Mesenchymal stem cell (in vitro differentiated cells and primary cell): Measurements from ENCODE around the gene PLEKHD1.

ENCODE experiments used
- DNase-seq: peaks from one replicate; pipeline ENCODE4 v3.0.0-alpha.2; 2013
- H2AFZ ChIP-seq: one replicate; pipeline ENCODE4 v1.6.1; 2013; ENCODE audit warnings: low read depth, mild to moderate bottlenecking, control low read depth, inconsistent platforms, low read length, moderate library complexity
- H2AK5ac ChIP-seq: 2 replicates; pipeline ENCODE4 v1.6.1; 2013; ENCODE audit warnings: low read length, moderate library complexity, mild to moderate bottlenecking, inconsistent platforms; ENCODE audit not compliant: severe bottlenecking
- H2BK120ac ChIP-seq: one replicate; pipeline ENCODE4 v1.6.1; 2013; ENCODE audit warnings: low read depth, mild to moderate bottlenecking, inconsistent platforms, low read length, moderate library complexity
- H2BK12ac ChIP-seq, 2 experiments: one replicate each; pipeline ENCODE4 v1.6.1; 2013; ENCODE audit warnings: inconsistent platforms in 2 of 2, low read length in 2 of 2, mild to moderate bottlenecking in 2 of 2, moderate library complexity in 2 of 2, control low read depth in 1 of 2
- H2BK15ac ChIP-seq: one replicate; pipeline ENCODE4 v1.6.1; 2013; ENCODE audit warnings: mild to moderate bottlenecking, low read depth, inconsistent platforms; ENCODE audit not compliant: poor library complexity, severe bottlenecking
- H2BK5ac ChIP-seq: 2 replicates; pipeline ENCODE4 v1.6.1; 2013; ENCODE audit warnings: low read depth, mild to moderate bottlenecking, low read length, control low read depth, inconsistent platforms; ENCODE audit not compliant: poor library complexity, severe bottlenecking
- H3K14ac ChIP-seq, 2 experiments: one replicate each; pipeline ENCODE4 v1.6.1; 2013; ENCODE audit warnings: inconsistent platforms in 2 of 2, low read length in 2 of 2, control low read depth in 1 of 2, mild to moderate bottlenecking in 1 of 2, moderate library complexity in 1 of 2
- H3K18ac ChIP-seq, 2 experiments: one replicate each; pipeline ENCODE4 v1.6.1; 2013; ENCODE audit warnings: inconsistent platforms in 2 of 2, low read length in 2 of 2, control low read depth in 1 of 2, low read depth in 1 of 2, mild to moderate bottlenecking in 1 of 2
- H3K23ac ChIP-seq, 2 experiments: one replicate each; pipeline ENCODE4 v1.6.1; 2013; ENCODE audit warnings: inconsistent platforms in 2 of 2, low read length in 2 of 2, mild to moderate bottlenecking in 2 of 2, moderate library complexity in 2 of 2, control low read depth in 1 of 2
- H3K27ac ChIP-seq: 2 replicates; pipeline ENCODE4 v1.5.1; 2013; ENCODE audit warnings: mild to moderate bottlenecking, moderate library complexity, low read length, control low read depth, inconsistent platforms; ENCODE audit not compliant: poor library complexity, severe bottlenecking
- H3K27me3 ChIP-seq, 2 experiments: 2 replicates each; pipeline versions ENCODE4 v1.6.1 to v1.7.0; 2013; ENCODE audit warnings: low read length in 2 of 2, mild to moderate bottlenecking in 2 of 2, moderate library complexity in 2 of 2, control low read depth in 1 of 2, inconsistent platforms in 1 of 2; ENCODE audit not compliant: control insufficient read depth in 1 of 2, insufficient read depth in 1 of 2
- H3K36me3 ChIP-seq, 2 experiments: 2 replicates each; pipeline versions ENCODE4 v1.6.1 to v1.7.0; 2013; ENCODE audit warnings: low read length in 2 of 2, control low read depth in 1 of 2, inconsistent platforms in 1 of 2, low read depth in 1 of 2, mild to moderate bottlenecking in 1 of 2; ENCODE audit not compliant: insufficient read depth in 2 of 2, control insufficient read depth in 1 of 2
- H3K4ac ChIP-seq, 2 experiments: one replicate each; pipeline ENCODE4 v1.6.1; 2013; ENCODE audit warnings: inconsistent platforms in 2 of 2, low read length in 2 of 2, mild to moderate bottlenecking in 2 of 2, moderate library complexity in 2 of 2, control low read depth in 1 of 2, low read depth in 1 of 2
- H3K4me1 ChIP-seq: 2 replicates; pipeline ENCODE4 v1.6.1; 2013; ENCODE audit warnings: low read depth, low read length, control low read depth; ENCODE audit not compliant: control insufficient read depth, insufficient read depth
- H3K4me2 ChIP-seq: 2 replicates; pipeline ENCODE4 v1.6.1; 2013; ENCODE audit warnings: low read length, mild to moderate bottlenecking, inconsistent platforms; ENCODE audit not compliant: poor library complexity, severe bottlenecking
- H3K4me3 ChIP-seq, 2 experiments: 2 replicates each; pipeline versions ENCODE4 v1.5.1 to v1.7.0; 2013; ENCODE audit warnings: low read length in 2 of 2, mild to moderate bottlenecking in 2 of 2, control low read depth in 1 of 2, low read depth in 1 of 2; ENCODE audit not compliant: insufficient read depth in 1 of 2
- H3K79me1 ChIP-seq: replicated peaks from 2 replicates; pipeline ENCODE4 v1.6.1; 2013; ENCODE audit warnings: mild to moderate bottlenecking, control low read depth, low read length, inconsistent platforms; ENCODE audit not compliant: poor library complexity, severe bottlenecking
- H3K9ac ChIP-seq: 2 replicates; pipeline ENCODE4 v1.7.0; 2013; ENCODE audit warnings: mild to moderate bottlenecking, low read length, moderate library complexity
- H3K9me3 ChIP-seq: 2 replicates; pipeline ENCODE4 v1.7.0; 2013; ENCODE audit warnings: mild to moderate bottlenecking, low read length; ENCODE audit not compliant: control insufficient read depth
- H4K8ac ChIP-seq: one replicate; pipeline ENCODE4 v1.6.1; 2013; ENCODE audit warnings: inconsistent platforms, mild to moderate bottlenecking, low read length, moderate library complexity
- H4K91ac ChIP-seq: one replicate; pipeline ENCODE4 v1.6.1; 2013; ENCODE audit warnings: mild to moderate bottlenecking, low read length, inconsistent platforms
- WGBS: methylation state at CpG from one replicate; pipeline ENCODE4 v1.1.7; 2013; ENCODE audit warnings: mixed read lengths; 5-methylcytosine and 5-hydroxymethylcytosine counted together

Gene PLEKHD1

DNA sequence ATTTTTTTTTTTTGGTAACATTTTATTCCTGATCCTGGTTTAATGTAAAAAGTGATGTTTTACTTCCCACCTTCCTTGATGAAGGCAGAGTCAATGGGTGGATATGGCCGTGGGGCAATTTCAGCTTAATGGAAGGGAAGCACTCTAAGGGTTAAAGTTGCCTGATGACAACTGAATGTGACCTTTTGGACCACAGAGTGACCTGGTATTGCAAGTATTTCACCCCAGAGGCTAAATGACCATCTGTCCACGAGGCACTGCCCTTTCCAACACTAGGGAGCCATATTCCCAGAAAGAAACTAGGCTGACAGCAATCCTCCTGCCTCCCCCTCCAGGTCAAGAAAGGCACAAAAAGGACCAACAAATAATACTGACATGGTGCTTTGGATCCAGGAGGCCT lies 85.3 kb downstream of the PLEKHD1 start:
- no peak overlapping the region for H3K4me3 ChIP-seq
- H2BK5ac ChIP-seq: no peak overlapping the region
- WGBS: 47% methylated on average over 2 of the region's 2 CpGs
- H2BK12ac ChIP-seq: no peak overlapping the region
- no peak overlapping the region for H3K4me2 ChIP-seq
- H3K14ac ChIP-seq: no peak overlapping the region
- H3K23ac ChIP-seq: peak overlapping the region in 1 of 2 experiments; percentile 52
- no peak overlapping the region for H3K18ac ChIP-seq
- peaks cover 22% of the 10 kb centered on the region for H3K4me1 ChIP-seq
- H2BK15ac ChIP-seq: no peak overlapping the region
- H2AFZ ChIP-seq: no peak overlapping the region
- no peak overlapping the region for H2BK120ac ChIP-seq
- no peak for DNase-seq
- H4K8ac ChIP-seq: no peak overlapping the region
- no peak overlapping the region for H3K27ac ChIP-seq
- no peaks in the 10 kb centered on the region for H3K79me1 ChIP-seq
- no peak overlapping the region for H4K91ac ChIP-seq
- no peak overlapping the region for H3K4ac ChIP-seq
- peaks cover 0 to 7% of the 10 kb centered on the region in 2 experiments for H3K36me3 ChIP-seq
- H3K9me3 ChIP-seq: no peaks in the 10 kb centered on the region
- H3K9ac ChIP-seq: no peak overlapping the region
- H3K27me3 ChIP-seq: peaks cover 73 to 94% of the 10 kb centered on the region in 2 experiments
- H2AK5ac ChIP-seq: no peak overlapping the region

DNA sequence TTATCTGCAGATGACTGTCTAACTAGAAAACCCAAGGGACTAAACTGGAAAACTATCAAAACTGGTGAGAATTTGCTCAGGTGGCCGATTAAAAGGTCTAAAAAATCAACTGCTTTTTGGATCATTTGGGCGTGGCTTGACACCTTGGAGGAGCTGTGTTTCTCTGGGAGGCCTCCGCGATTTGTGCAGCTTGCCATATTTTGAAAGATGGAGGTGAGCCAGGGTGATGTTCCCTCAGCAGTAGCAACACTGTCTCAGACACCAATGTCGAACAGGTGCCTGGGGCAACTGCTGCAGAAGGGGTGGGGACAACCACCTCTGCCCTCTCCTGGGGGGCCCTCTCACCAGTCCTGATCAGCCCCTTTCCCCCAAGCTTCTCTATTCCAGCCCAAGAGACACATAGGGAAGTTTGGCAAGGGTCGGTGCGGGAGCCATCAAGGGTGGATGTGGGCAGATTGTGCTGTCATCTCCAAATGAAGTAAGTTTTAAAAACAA lies 86.4 kb downstream of the PLEKHD1 start:
- Histone ChIP-seq H3K4me2 (no peak overlapping the region), H3K4ac (no peak overlapping the region), H3K4me1 (peaks cover 22% of the 10 kb centered on the region), H2BK15ac (no peak overlapping the region), H3K27ac (no peak overlapping the region), H2AK5ac (no peak overlapping the region), H3K36me3 (peaks cover 0 to 7% of the 10 kb centered on the region in 2 experiments), H3K4me3 (no peak overlapping the region), H4K8ac (no peak overlapping the region), H3K18ac (no peak overlapping the region), H3K14ac (no peak overlapping the region), H2BK120ac (no peak overlapping the region), H2BK12ac (no peak overlapping the region), H3K23ac (no peak overlapping the region), H4K91ac (no peak overlapping the region), H3K9me3 (no peaks in the 10 kb centered on the region), H3K27me3 (peaks cover 69 to 94% of the 10 kb centered on the region in 2 experiments), H2BK5ac (no peak overlapping the region), H3K9ac (no peak overlapping the region), H3K79me1 (no peaks in the 10 kb centered on the region), H2AFZ (no peak overlapping the region)
- DNase-seq: no peak
- WGBS: 92% methylated on average over 7 of the region's 7 CpGs

DNA sequence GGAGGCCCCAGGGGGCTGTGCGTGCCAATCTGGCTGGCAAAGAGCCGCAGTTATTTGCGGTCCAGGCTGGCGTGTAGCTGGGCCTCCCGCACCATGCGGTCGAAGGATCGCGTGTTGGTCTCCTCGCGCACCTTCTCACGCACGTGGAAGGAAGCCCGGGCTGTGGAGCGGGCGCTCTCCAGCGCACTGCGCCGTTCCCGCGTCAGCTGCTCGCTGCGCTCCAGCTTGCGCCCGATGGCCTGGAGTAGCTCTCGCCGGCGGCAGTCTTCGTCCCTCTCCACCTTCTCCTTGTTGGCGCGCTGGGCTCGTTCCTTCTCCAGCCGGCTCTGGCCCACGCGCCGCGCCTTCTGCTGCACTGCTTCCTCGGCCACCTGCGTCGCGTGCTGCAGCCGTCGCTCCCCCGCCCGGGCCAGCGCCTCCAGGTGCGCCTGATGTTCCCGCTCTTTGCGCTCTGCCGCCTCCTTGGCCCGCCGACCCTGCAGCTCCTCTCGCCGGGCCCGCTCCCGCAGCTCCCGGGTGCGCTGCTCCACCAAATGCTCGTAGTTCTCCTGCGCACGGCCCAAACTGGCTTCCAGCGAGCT lies 87.0 kb downstream of the PLEKHD1 start:
- Histone ChIP-seq H3K4me1 (peaks cover 22% of the 10 kb centered on the region), H4K8ac (no peak overlapping the region), H2BK5ac (no peak overlapping the region), H3K27ac (no peak overlapping the region), H3K9me3 (no peaks in the 10 kb centered on the region), H3K4me2 (peak overlapping the region; percentile 59), H3K18ac (no peak overlapping the region), H3K9ac (no peak overlapping the region), H2AK5ac (no peak overlapping the region), H2BK12ac (no peak overlapping the region), H2BK120ac (no peak overlapping the region), H3K36me3 (peaks cover 0 to 7% of the 10 kb centered on the region in 2 experiments), H3K27me3 (peaks cover 71 to 94% of the 10 kb centered on the region in 2 experiments), H2BK15ac (no peak overlapping the region), H3K14ac (no peak overlapping the region), H3K4ac (no peak overlapping the region), H3K79me1 (no peaks in the 10 kb centered on the region), H3K4me3 (peak overlapping the region in 1 of 2 experiments; percentile 53), H4K91ac (no peak overlapping the region), H2AFZ (no peak overlapping the region), H3K23ac (no peak overlapping the region)
- DNase-seq: no peak
- 29% methylated on average over 61 of the region's 62 CpGs for WGBS

DNA sequence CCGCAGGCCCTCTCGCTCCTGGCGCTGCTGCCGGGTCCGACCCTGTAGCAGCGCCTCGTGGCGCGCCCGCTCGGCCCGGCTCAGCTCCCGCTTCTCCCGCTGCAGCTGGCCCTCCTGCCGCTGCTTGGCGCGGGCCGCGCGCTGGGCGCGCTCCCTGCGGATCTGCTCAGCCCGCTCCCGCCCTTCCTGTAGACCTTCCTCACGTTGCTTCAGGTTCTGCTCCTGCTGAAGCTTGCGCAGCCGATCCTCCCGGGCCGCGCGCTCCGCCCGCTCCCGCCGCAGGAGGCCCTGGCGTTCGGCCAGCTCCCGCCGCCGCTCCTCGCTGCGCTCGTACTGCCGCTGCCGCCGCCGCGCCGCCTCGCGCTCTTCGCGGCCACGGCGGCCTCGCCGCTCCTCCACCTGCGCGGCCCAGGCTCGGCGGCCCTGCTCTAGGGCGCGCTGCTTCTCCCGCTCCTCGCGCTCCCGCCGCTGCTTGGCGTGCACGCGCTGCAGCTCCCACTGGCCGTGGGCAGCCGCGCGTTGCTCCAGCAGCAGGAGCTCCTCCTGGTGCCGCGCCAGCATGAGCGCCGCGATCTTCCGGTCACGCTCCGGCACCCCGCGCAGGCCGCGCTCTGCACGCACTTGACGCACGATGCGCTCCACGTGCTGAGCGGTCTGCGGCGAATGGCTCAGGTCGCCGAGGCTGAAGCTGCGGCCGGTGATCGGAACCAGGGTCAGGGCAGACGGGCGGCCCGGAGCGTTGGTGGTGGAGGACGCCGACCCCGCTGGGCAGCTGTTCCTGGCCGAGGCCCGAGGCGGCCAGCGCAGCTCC lies 87.7 kb downstream of the PLEKHD1 start:
- H3K4ac ChIP-seq: no peak overlapping the region
- peak overlapping the region; percentile 59 for H3K4me2 ChIP-seq
- H3K9ac ChIP-seq: no peak overlapping the region
- no peak overlapping the region for H4K8ac ChIP-seq
- no peak overlapping the region for H2AK5ac ChIP-seq
- no peak overlapping the region for H4K91ac ChIP-seq
- no peak overlapping the region for H2BK15ac ChIP-seq
- H3K9me3 ChIP-seq: no peaks in the 10 kb centered on the region
- peaks cover 22% of the 10 kb centered on the region for H3K4me1 ChIP-seq
- peaks cover 0 to 7% of the 10 kb centered on the region in 2 experiments for H3K36me3 ChIP-seq
- DNase-seq: no peak
- peak overlapping the region; percentile 54 for H2AFZ ChIP-seq
- H3K27ac ChIP-seq: no peak overlapping the region
- H3K79me1 ChIP-seq: no peaks in the 10 kb centered on the region
- H3K23ac ChIP-seq: no peak overlapping the region
- peaks cover 69 to 94% of the 10 kb centered on the region in 2 experiments for H3K27me3 ChIP-seq
- H2BK5ac ChIP-seq: no peak overlapping the region
- no peak overlapping the region for H2BK120ac ChIP-seq
- no peak overlapping the region for H3K14ac ChIP-seq
- 29% methylated on average over 94 of the region's 112 CpGs for WGBS
- no peak overlapping the region for H2BK12ac ChIP-seq
- no peak overlapping the region for H3K18ac ChIP-seq
- peak overlapping the region; percentile 17 to 53 for H3K4me3 ChIP-seq
